ENCODE results near the gene GALNTL6.

DNA sequence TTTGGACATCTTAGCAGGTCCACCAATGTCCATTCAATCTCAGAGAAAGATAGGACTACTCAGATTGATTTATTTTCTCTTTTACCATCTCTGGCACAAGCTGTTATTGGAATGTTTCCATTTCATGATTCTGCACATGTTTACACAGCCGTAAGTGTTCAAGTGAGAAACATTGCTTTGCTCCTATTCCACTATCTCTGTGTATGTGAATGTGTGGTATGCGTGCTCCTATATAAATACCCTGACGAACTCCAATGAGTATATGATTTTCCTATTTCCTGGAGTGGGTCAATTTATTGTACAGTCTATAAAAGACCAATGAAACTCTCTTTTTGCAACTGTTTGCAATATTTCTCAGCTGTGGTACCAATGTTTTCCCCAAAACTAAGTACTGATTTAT is 1134.4 kb downstream of the GALNTL6 start:
- TF ChIP-seq, protein P1, sequence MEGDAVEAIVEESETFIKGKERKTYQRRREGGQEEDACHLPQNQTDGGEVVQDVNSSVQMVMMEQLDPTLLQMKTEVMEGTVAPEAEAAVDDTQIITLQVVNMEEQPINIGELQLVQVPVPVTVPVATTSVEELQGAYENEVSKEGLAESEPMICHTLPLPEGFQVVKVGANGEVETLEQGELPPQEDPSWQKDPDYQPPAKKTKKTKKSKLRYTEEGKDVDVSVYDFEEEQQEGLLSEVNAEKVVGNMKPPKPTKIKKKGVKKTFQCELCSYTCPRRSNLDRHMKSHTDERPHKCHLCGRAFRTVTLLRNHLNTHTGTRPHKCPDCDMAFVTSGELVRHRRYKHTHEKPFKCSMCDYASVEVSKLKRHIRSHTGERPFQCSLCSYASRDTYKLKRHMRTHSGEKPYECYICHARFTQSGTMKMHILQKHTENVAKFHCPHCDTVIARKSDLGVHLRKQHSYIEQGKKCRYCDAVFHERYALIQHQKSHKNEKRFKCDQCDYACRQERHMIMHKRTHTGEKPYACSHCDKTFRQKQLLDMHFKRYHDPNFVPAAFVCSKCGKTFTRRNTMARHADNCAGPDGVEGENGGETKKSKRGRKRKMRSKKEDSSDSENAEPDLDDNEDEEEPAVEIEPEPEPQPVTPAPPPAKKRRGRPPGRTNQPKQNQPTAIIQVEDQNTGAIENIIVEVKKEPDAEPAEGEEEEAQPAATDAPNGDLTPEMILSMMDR (IDR thresholded peaks at IDR 0.05) = no peak
- TF ChIP-seq POLR2A (IDR thresholded peaks at IDR 0.05) = no peak

All from stomach (tissue), 4 donors.